GM19438 (cell line): ENCODE data around the gene ILRUN.
"Not testable (repeated sequence)": the region's sequence is repeated elsewhere in the genome, so short reads cannot be mapped to it uniquely, and the experiment has no call there.

ENCODE experiments used
- ATAC-seq: cut with Tn5 transposase; IDR thresholded peaks from one replicate; pipeline ENCODE4 v1.9.1; 2021; ENCODE audit warnings: low read depth; ENCODE audit not compliant: unreplicated experiment

Gene ILRUN

GRCh38 chr6:34697904-34698559, 1.5 kb upstream of the ILRUN start:
- ATAC-seq, result no peak

DNA sequence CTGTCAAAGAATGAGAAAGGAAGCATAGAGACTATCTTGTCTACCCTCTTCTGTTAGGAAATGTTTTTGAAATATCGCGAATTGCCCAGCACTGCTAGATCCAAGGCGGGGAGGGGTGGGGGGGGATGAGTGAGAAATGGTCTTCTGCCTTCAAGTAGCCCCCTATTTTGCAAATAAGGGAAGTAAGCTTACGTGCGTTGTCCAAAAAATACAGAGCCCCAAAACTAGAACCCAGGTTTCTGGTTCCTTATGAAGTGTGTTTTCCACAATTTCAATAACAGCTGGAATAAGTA, 923 bp upstream of the ILRUN start:
- no peak for ATAC-seq

GRCh38 chr6:34696189-34696738, 303 bp downstream of the ILRUN start:
- ATAC-seq, result peak; percentile 29

GRCh38 chr6:34695729-34696188, 808 bp downstream of the ILRUN start:
- ATAC-seq, result no peak

GRCh38 chr6:34692280-34692679, 4.3 kb downstream of the ILRUN start:
- no peak for ATAC-seq

DNA sequence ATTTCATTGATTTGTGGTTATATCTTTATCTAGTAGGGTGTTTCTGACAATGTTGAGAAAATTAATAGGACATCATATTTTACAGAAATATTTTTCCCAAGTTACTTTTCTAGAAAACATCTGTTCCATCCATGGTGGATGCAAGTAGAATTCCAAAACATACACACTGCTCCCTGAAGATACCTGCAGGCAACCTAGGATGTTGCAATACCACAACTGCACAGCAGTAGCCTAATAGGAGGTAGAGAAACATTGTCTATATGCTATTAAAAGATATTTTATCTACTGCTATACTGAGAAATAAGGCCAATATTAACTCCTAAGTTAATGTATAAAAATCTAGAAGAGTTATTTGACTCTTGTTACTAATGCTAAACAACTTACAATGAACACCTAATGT, 6.8 kb downstream of the ILRUN start:
- no peak for ATAC-seq

- ATAC-seq, result no peak
Measured at GRCh38 chr6:34688956-34689355, 7.6 kb downstream of the ILRUN start.

DNA sequence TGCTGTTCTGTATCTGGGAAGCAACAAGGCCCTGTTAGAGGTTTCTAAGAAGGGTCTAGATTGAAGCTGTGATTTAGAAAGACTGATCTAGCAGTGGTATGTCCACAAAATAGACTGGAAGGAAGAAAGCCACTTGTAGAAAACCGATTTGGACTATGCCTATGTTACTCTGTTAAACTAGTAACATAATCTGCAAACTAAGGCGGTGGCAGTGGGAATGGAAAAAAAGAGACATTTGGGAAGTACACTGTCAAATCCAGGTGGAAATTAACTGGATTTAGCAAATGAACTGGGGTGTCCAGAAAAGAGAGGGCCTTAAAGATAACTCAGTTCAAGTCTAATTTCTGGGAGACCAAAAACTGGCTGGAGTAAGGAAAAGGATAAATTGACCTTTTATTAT, 11.6 kb downstream of the ILRUN start:
- ATAC-seq, result no peak

- no peak for ATAC-seq
Measured at GRCh38 chr6:34684364-34684763, 12.2 kb downstream of the ILRUN start.

- no peak for ATAC-seq
Measured at GRCh38 chr6:34680802-34681515, 15.6 kb downstream of the ILRUN start.

DNA sequence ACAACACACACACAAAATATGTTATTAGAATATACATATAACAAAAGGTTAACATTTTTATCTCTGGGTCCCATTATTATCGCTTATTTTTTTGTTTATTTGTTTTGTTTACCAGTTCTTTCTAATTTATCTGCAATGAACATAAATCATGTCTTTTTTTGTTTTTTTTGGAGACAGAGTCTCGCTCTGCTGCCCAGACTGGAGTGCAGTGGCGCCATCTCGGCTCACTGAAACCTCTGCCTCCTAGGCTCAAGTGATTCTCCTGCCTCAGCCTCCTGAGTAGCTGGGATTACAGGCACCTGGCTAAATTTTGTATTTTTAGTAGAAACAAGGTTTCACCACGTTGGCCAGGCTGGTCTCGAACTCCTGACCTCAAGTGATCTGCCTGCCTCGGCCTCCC, 16.3 kb downstream of the ILRUN start:
- ATAC-seq, result not testable (repeated sequence)

DNA sequence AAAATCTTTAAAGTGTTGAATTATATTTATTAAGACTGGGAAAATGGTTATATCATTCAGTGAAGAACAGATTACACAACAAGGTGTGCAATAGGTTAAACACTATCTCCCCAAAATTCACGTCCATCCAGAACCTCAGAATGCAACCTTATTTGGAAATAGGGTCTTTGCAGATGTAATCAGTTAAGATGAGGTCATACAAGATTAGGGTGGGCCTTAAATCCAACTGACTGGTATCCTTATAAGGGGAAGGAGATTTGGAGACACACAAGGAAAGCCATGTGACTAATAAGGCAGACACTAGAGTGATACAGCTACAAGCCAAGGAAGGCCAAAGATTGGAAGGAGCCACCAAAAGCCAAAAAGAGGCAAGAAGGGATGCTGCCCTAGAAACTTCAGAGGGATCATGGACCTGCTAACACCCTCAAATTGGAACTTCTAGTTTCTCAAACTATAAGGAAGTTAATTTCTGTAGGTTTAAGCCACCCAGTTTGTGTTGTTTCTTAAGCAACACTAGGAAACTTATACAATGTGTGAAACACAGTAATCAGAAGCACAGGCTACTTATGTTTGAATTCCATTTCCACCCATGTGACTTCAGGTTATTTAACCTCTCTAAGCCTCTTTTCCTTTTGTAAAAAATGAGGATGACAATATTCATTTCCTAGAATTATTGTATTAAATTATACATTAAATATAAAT, 16.9 kb downstream of the ILRUN start:
- ATAC-seq, result no peak

- no peak for ATAC-seq
Measured at GRCh38 chr6:34676140-34676539, 20.4 kb downstream of the ILRUN start.

- not testable (repeated sequence) for ATAC-seq
Measured at GRCh38 chr6:34674930-34675329, 21.6 kb downstream of the ILRUN start.

GRCh38 chr6:34674268-34674639, 22.3 kb downstream of the ILRUN start:
- no peak for ATAC-seq

- no peak for ATAC-seq
Measured at GRCh38 chr6:34673064-34673463, 23.5 kb downstream of the ILRUN start.

GRCh38 chr6:34672657-34673043, 23.9 kb downstream of the ILRUN start:
- no peak for ATAC-seq

DNA sequence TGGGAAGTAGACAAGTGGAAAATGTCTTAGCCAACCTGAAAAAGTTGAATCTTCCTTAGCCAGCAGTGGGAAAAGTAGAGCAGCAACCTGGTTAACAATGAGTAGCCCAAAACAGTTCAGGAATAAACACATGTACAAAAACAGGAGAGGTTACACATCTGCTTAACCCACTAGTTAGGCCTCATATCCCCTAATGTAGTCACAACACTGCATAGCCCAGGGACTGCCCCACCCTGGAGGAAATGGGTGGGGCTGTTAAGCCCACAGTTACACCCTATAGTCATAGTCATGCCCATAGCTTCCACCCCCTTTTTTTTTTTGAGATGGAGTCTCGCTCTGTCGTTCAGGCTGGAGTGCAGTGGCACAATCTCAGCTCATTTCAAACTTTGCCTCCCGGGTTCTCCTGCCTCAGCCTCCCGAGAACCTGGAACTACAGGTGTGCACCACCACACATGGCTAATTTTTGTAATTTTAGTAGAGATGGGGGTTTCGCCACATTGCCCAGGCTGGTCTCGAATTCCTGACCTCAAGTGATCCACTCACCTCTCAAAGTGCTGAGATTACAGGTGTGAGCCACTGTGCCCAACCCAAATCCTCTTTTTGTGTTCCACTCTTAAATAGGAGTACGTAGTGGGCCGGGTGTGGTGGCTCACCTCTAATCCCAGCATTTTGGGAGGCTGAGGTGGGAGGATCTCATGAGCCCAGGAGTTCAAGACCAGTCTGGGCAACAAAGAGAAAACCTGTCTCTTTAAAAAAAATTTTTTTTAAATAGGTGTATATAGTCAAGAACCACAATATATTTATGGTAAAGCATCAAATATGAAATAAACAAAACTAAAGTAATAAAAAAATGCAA, 24.5 kb downstream of the ILRUN start:
- peak; percentile 52 for ATAC-seq

DNA sequence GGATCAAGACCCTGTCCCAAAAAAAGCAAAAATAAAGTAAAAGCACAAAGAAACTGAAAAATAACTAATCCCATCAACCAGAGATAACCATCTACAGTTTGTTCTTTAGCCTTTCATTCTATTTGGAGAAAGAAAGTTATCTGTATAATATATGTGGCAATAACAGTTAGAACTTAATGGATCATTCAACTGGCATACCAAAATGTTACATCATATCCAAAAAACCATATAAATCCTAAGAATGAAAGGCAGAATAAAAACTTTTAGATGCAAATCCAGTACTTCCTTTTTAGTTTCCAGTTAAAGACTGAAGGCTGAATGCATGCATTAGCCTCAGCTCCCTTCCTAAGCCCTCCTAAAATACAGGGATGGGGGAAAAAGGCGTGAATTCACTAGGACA, 25.2 kb downstream of the ILRUN start:
- no peak for ATAC-seq

- not testable (repeated sequence) for ATAC-seq
Measured at GRCh38 chr6:34668799-34669198, 27.8 kb downstream of the ILRUN start.
